Loucy (cell line): Measurements from ENCODE around the gene GOLGA6L10.
"Not testable (repeated sequence)": the region's sequence is repeated elsewhere in the genome, so short reads cannot be mapped to it uniquely, and the experiment has no call there.

Experiments
- CTCF ChIP-seq: fragments of 200-600 bp; sonication (generic); conservative IDR thresholded peaks from 2 replicates; pipeline ENCODE4 v1.5.1; 2014; ENCODE audit warnings: mild to moderate bottlenecking, antibody characterized with exemption, low read length
- EZH2phosphoT487 ChIP-seq: fragments of 200-600 bp; IDR thresholded peaks from 2 replicates; pipeline ENCODE4 v1.6.1; 2018; ENCODE audit warnings: antibody characterized with exemption, mild to moderate bottlenecking, moderate library complexity, borderline replicate concordance

GRCh38 chr15:82379552-82379951 is 30.3 kb upstream of the GOLGA6L10 start:
- peak; percentile 41 for TF ChIP-seq CTCF
- not testable (repeated sequence) for TF ChIP-seq EZH2phosphoT487
